Vagina (tissue), 2 donors: Measurements from ENCODE around the gene ATP4B. TPM values are rescaled to one million over a fixed set of nuclear protein-coding genes. Genes with fewer than 3 reads are reported as not detected.

Source experiments
- DNase-seq, 2 donors: peaks; one replicate each; pipeline ENCODE4 v3.0.0-alpha.2; 2017; ENCODE audit errors: extremely low spot score in 2 of 2
- H3K27ac ChIP-seq: fragments of 200-600 bp; sonication (generic); one replicate; pipeline ENCODE4 v1.5.1; 2019
- H3K27me3 ChIP-seq: fragments of 200-600 bp; sonication (generic); one replicate; pipeline ENCODE4 v1.5.1; 2019
- H3K36me3 ChIP-seq, 2 donors: fragments of 200-600 bp; sonication (generic); one replicate each; pipeline ENCODE4 v1.5.1; 2017 to 2019
- H3K4me1 ChIP-seq: fragments of 200-600 bp; sonication (generic); one replicate; pipeline ENCODE4 v1.5.1; 2019
- H3K4me3 ChIP-seq, 2 donors: fragments of 200-600 bp; sonication (generic); 1 replicate in 1 of 2; 2 replicates in 1 of 2; pipeline ENCODE4 v1.5.1; 2016 to 2019
- H3K9me3 ChIP-seq: fragments of 200-600 bp; sonication (generic); one replicate; pipeline ENCODE4 v1.5.1; 2019
- POLR2A ChIP-seq, 2 donors: fragments of 450-650 bp; IDR thresholded peaks; one replicate each; pipeline ENCODE4 v1.6.1; 2017; ENCODE audit warnings: antibody characterized with exemption in 2 of 2, mild to moderate bottlenecking in 2 of 2, moderate library complexity in 2 of 2
- POLR2AphosphoS5 ChIP-seq, 2 donors: sonication (generic); formaldehyde crosslinking; IDR thresholded peaks; one replicate each; pipeline ENCODE4 v1.9.0; 2017; ENCODE audit warnings: antibody characterized with exemption in 2 of 2, mild to moderate bottlenecking in 2 of 2, low read depth in 1 of 2; ENCODE audit not compliant: insufficient read depth in 1 of 2
- intact Hi-C: fragments of 100-400 bp; cut with DNase I; formaldehyde crosslinking; loops from one replicate; pipeline ENCODE4 v1.15.1; 2023
- total RNA-seq: library from RNA; depleted of rRNA; stranded (reverse); fragments of >200 nt; gene quantifications from one replicate; pipeline ENCODE4 v1.2.3, GENCODE V29; 2016
- TF ChIP-seq, protein P1 (sequence below), 3 experiments: fragments of 450-650 bp in 2 of 3; fragments of 200-600 bp in 1 of 3; sonication (generic) in 1 of 3; IDR thresholded peaks; one replicate each; pipeline ENCODE4 v1.5.1; 2017 to 2019; ENCODE audit warnings: antibody characterized with exemption in 3 of 3, mild to moderate bottlenecking in 2 of 3, moderate library complexity in 2 of 3

ATP4B gene
- total RNA-seq, 1 donor from 2014 or later, result not detected

DNA sequence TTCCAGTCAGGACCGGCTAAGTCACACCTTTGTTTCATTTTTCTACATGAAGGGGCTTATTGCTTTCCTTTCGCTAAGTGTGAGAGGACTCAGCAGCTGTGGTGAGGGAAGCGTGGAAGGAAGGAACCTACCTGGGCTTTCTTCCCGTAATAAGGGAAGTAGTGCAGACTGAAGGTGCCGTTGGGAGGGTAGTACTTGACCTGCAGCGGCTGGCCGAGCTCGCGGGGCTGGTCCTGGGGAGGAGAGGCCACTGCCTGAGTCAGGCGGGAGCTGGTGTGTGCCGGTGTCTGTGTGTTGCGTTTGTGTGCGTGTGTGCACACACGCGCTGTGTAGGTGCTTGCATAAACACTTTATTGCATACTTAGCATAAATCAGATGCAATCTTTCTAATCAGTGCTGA lies 7.7 kb downstream of the ATP4B start:
- H3K4me1 ChIP-seq, result peaks cover 20% of the 10 kb centered on the region
- H3K9me3 ChIP-seq, result no peaks in the 10 kb centered on the region
- TF ChIP-seq, protein P1, sequence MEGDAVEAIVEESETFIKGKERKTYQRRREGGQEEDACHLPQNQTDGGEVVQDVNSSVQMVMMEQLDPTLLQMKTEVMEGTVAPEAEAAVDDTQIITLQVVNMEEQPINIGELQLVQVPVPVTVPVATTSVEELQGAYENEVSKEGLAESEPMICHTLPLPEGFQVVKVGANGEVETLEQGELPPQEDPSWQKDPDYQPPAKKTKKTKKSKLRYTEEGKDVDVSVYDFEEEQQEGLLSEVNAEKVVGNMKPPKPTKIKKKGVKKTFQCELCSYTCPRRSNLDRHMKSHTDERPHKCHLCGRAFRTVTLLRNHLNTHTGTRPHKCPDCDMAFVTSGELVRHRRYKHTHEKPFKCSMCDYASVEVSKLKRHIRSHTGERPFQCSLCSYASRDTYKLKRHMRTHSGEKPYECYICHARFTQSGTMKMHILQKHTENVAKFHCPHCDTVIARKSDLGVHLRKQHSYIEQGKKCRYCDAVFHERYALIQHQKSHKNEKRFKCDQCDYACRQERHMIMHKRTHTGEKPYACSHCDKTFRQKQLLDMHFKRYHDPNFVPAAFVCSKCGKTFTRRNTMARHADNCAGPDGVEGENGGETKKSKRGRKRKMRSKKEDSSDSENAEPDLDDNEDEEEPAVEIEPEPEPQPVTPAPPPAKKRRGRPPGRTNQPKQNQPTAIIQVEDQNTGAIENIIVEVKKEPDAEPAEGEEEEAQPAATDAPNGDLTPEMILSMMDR (IDR thresholded peaks at IDR 0.05), result no peak
- TF ChIP-seq POLR2AphosphoS5 (IDR thresholded peaks at IDR 0.05; ENCODE audit: insufficient read depth in 1 of 2, low read depth in 1 of 2) (no peak), POLR2A (IDR thresholded peaks at IDR 0.05) (no peak)
- intact Hi-C loops, result no loop called here
- no peaks in the 10 kb centered on the region for H3K36me3 ChIP-seq
- no peaks in the 10 kb centered on the region for H3K27me3 ChIP-seq
- DNase-seq, result no peak
- H3K4me3 ChIP-seq, result no peak overlapping the region
- no peak overlapping the region for H3K27ac ChIP-seq

DNA sequence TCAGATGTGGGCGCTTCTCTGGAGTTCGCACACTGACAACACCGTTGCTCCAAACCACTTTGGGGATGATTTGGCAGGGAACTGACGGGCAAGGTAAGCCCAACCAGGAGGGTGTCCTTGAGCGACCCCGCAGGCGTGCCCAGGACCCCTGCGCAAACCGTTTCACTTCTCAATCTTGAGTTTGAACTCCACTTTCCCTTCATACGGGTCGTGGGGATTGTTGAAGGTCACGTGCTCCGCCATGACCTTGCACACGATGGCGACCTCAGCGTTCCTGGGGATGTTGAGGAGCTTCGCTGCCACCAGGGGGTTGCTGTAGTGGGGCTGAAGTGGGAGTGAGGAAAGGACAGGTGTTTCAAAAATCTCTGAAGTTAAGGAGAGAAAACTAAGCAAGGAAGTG lies 8.8 kb downstream of the ATP4B start:
- Histone ChIP-seq H3K36me3 (no peaks in the 10 kb centered on the region), H3K4me1 (peaks cover 20% of the 10 kb centered on the region), H3K27me3 (no peaks in the 10 kb centered on the region), H3K9me3 (no peaks in the 10 kb centered on the region), H3K4me3 (no peak overlapping the region), H3K27ac (no peak overlapping the region)
- TF ChIP-seq POLR2AphosphoS5 (IDR thresholded peaks at IDR 0.05; ENCODE audit: insufficient read depth in 1 of 2, low read depth in 1 of 2), result no peak
- TF ChIP-seq, protein P1 (IDR thresholded peaks at IDR 0.05), result no peak
- no peak for TF ChIP-seq POLR2A (IDR thresholded peaks at IDR 0.05)
- intact Hi-C loops, result no loop called here
- DNase-seq, result no peak

DNA sequence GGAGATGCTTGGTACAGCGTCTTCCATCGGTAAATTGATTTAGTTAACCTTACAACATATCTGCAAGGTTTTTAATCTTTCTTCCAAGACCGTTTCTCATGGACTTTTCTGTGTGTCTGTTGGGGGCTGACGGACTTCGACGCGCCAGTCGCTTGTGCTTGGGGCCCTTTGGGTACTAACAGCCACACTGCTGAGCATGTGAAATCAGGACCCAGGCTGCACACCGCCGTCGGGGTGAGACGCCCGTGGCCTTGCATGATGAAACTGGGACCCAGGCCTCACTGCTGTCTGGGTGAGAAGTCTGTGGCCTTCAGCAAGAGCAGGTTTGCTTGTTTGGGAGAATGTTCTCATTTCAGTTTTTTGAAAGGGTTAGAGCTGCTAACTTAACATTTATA lies 9.8 kb downstream of the ATP4B start:
- TF ChIP-seq, protein P1 (IDR thresholded peaks at IDR 0.05), result no peak
- TF ChIP-seq POLR2A (IDR thresholded peaks at IDR 0.05), result no peak
- no peak for TF ChIP-seq POLR2AphosphoS5 (IDR thresholded peaks at IDR 0.05; ENCODE audit: insufficient read depth in 1 of 2, low read depth in 1 of 2)
- Histone ChIP-seq H3K9me3 (no peaks in the 10 kb centered on the region), H3K4me3 (no peak overlapping the region), H3K27me3 (no peaks in the 10 kb centered on the region), H3K27ac (no peak overlapping the region), H3K4me1 (peaks cover 20% of the 10 kb centered on the region), H3K36me3 (no peaks in the 10 kb centered on the region)
- intact Hi-C loops, result no loop called here
- DNase-seq, result no peak

DNA sequence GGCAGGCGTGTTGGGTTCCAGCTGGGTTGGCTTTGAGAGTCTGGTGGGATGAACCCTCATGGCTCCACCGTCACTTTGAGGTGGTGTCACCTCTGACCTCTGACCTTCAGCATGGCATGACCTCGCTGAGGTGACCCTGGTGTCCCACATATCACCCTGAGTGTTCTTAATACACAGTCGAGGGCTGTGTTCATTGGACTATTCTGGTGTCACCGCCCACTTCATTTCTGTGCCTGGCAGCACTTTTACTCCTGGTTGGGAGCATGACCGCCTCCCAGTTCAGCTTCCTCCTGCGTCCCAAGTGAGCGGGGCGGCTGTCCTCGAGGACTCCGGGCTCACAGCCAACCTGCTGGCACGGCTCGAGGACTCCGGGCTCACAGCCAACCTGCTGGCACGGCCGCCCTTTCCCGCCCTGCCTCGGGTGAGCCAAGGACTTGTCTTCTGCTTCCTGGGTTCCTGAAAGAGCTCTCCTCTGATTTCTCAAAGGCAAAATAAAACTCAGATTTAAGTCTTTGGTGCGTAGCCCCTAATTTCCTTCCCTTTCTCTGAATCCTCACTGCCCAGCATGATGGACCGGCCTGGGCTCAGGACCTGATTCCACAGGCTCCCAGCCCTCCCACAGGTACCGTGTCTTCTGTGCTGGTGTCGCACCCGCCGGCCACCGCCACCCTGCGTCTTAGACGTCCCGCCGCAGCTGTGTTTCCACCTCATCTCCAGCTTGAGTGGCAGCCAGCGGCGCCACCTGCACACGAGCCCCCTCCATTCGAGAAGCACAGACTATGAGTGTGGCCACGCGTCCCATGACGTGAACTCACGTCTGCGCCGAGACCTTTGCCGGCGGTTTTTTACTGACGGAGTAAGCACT lies 10.4 kb downstream of the ATP4B start:
- H3K36me3 ChIP-seq, result no peaks in the 10 kb centered on the region
- intact Hi-C loops, result no loop called here
- TF ChIP-seq POLR2AphosphoS5 (IDR thresholded peaks at IDR 0.05; ENCODE audit: insufficient read depth in 1 of 2, low read depth in 1 of 2), result peak; percentile 50 to 63
- TF ChIP-seq, protein P1 (IDR thresholded peaks at IDR 0.05), result no peak
- H3K4me3 ChIP-seq, result no peak overlapping the region
- DNase-seq, result no peak
- no peaks in the 10 kb centered on the region for H3K9me3 ChIP-seq
- H3K4me1 ChIP-seq, result peaks cover 20% of the 10 kb centered on the region
- H3K27me3 ChIP-seq, result no peaks in the 10 kb centered on the region
- H3K27ac ChIP-seq, result no peak overlapping the region

DNA sequence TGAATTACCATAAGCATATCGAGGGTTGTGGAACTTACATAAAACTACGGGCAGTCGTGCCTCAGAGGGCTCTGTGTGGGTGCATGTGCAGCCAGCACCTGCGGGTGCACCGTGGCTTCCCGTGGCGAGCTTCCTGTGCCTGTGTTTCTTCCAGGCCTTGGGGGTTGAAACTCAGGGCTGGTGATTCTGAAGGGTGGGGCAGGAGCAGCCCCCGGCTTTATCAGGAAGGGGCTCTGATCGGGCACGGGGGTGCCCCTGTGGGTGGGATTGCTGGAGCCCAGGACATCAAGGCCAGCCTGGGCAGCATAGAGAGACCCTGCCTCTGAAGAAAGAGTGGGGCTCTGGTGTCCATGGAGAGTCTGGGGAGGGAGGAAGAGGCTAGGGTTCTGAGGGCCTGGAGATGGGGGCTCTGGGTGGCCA lies 11.1 kb downstream of the ATP4B start:
- Histone ChIP-seq H3K9me3 (no peaks in the 10 kb centered on the region), H3K4me3 (no peak overlapping the region), H3K27ac (no peak overlapping the region), H3K36me3 (peaks cover 0 to under 1% of the 10 kb centered on the region in 2 donors), H3K4me1 (peaks cover 20% of the 10 kb centered on the region), H3K27me3 (no peaks in the 10 kb centered on the region)
- intact Hi-C loops, result no loop called here
- TF ChIP-seq POLR2A (IDR thresholded peaks at IDR 0.05) (no peak), POLR2AphosphoS5 (IDR thresholded peaks at IDR 0.05; ENCODE audit: insufficient read depth in 1 of 2, low read depth in 1 of 2) (no peak)
- TF ChIP-seq, protein P1 (IDR thresholded peaks at IDR 0.05), result no peak
- no peak for DNase-seq
